SH-SY5Y (cell line): ENCODE results near the gene FOXP1.

Experiments
- GATA2 ChIP-seq: IDR thresholded peaks from 2 replicates; pipeline ENCODE4 v1.6.1; 2011; ENCODE audit warnings: mild to moderate bottlenecking, low read depth, low read length
- GATA3 ChIP-seq: IDR thresholded peaks from 2 replicates; pipeline ENCODE4 v1.6.1; 2011; ENCODE audit warnings: low read depth, mild to moderate bottlenecking, low read length, moderate library complexity

GRCh38 chr3:71582036-71582611 is 1.4 kb downstream of the FOXP1 start:
- TF ChIP-seq GATA2 (no peak), GATA3 (no peak)
